ENCODE measurements around the gene CARD14.
A peak's percentile ranks its signal among the peaks of the same experiment; 100 is the strongest.

Gene CARD14

GRCh38 chr17:80169784-80170500 is at the start of gene CARD14:
TSS of gene CARD14 (plus strand) at chr17:80170030. CDS start at chr17:80181439, 11,409 bp downstream.
- no peak for DNase-seq (ENCODE audit: low spot score)

GRCh38 chr17:80122026-80122575 is 47.7 kb upstream of the CARD14 start:
- DNase-seq (ENCODE audit: low spot score), result no peak

- DNase-seq (ENCODE audit: low spot score), result no peak
Measured at GRCh38 chr17:80122926-80123505, 46.8 kb upstream of the CARD14 start.

- DNase-seq (ENCODE audit: low spot score), result no peak
Measured at GRCh38 chr17:80123791-80124190, 46.0 kb upstream of the CARD14 start.

GRCh38 chr17:80124351-80124981 is 45.4 kb upstream of the CARD14 start:
- DNase-seq (ENCODE audit: low spot score), result peak; percentile 83

- DNase-seq (ENCODE audit: low spot score), result no peak
Measured at GRCh38 chr17:80125656-80126448, 44.0 kb upstream of the CARD14 start.

GRCh38 chr17:80126449-80126715 is 43.4 kb upstream of the CARD14 start:
- DNase-seq (ENCODE audit: low spot score), result no peak

GRCh38 chr17:80129006-80129565 is 40.7 kb upstream of the CARD14 start:
- DNase-seq (ENCODE audit: low spot score), result no peak

- DNase-seq (ENCODE audit: low spot score), result no peak
Measured at GRCh38 chr17:80130992-80131391, 38.8 kb upstream of the CARD14 start.

- no peak for DNase-seq (ENCODE audit: low spot score)
Measured at GRCh38 chr17:80132906-80133625, 36.8 kb upstream of the CARD14 start.

GRCh38 chr17:80133626-80133970 is 36.2 kb upstream of the CARD14 start:
- DNase-seq (ENCODE audit: low spot score), result no peak

GRCh38 chr17:80137131-80137530 is 32.7 kb upstream of the CARD14 start:
- DNase-seq (ENCODE audit: low spot score), result no peak

GRCh38 chr17:80138856-80139426 is 30.9 kb upstream of the CARD14 start:
- no peak for DNase-seq (ENCODE audit: low spot score)

- DNase-seq (ENCODE audit: low spot score), result no peak
Measured at GRCh38 chr17:80141463-80142165, 28.2 kb upstream of the CARD14 start.

- no peak for DNase-seq (ENCODE audit: low spot score)
Measured at GRCh38 chr17:80142929-80143328, 26.9 kb upstream of the CARD14 start.

- DNase-seq (ENCODE audit: low spot score), result no peak
Measured at GRCh38 chr17:80145076-80146075, 24.5 kb upstream of the CARD14 start.

- DNase-seq (ENCODE audit: low spot score), result peak; percentile 80
Measured at GRCh38 chr17:80146121-80147034, 23.5 kb upstream of the CARD14 start.
